ENCODE measurements around the gene ANXA11. TPM values are rescaled to one million over a fixed set of nuclear protein-coding genes. Genes with fewer than 3 reads are reported as not detected.

Gene ANXA11
- total and polyA plus RNA-seq, 12 donors = 39.0 to 249 (median 73.2) TPM

DNA sequence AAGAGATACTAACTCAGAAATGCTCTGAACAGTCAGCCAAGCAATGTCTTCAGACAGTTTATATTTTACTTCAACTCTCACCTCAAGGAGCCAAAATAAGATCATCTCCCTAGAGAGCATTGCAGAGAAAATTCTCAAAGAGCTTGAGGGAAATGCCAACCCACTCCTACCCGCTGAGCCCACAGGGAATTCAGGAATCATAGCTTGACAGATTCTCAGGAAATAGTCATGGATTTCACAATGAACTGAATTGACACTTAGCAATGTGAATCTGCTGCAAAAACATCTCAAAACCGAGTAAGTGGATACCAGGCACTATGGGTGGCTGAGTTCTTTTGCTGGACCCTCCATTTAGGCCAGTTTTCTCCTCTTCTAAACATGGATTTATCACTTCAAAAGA is 82.6 kb downstream of the ANXA11 start:
- no peaks in the 10 kb centered on the region for H3K4me1 ChIP-seq (replicated peaks in 1 of 2)
- no peak for TF ChIP-seq POLR2A (IDR thresholded peaks at IDR 0.05)
- TF ChIP-seq, protein P1, sequence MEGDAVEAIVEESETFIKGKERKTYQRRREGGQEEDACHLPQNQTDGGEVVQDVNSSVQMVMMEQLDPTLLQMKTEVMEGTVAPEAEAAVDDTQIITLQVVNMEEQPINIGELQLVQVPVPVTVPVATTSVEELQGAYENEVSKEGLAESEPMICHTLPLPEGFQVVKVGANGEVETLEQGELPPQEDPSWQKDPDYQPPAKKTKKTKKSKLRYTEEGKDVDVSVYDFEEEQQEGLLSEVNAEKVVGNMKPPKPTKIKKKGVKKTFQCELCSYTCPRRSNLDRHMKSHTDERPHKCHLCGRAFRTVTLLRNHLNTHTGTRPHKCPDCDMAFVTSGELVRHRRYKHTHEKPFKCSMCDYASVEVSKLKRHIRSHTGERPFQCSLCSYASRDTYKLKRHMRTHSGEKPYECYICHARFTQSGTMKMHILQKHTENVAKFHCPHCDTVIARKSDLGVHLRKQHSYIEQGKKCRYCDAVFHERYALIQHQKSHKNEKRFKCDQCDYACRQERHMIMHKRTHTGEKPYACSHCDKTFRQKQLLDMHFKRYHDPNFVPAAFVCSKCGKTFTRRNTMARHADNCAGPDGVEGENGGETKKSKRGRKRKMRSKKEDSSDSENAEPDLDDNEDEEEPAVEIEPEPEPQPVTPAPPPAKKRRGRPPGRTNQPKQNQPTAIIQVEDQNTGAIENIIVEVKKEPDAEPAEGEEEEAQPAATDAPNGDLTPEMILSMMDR (IDR thresholded peaks at IDR 0.05) = no peak
- no peaks in the 10 kb centered on the region for H3K9me3 ChIP-seq (replicated peaks in 1 of 3)
- no peaks in the 10 kb centered on the region for H3K27me3 ChIP-seq
- no peak overlapping the region for H3K4me3 ChIP-seq
- DNase-seq = no peak
- H3K36me3 ChIP-seq (replicated peaks in 1 of 2) = no peaks in the 10 kb centered on the region
- intact Hi-C loops (cut with DNase I) = no loop called here
- H3K27ac ChIP-seq = no peak overlapping the region
- 63 to 72% (median 69%) methylated on average over 2 of the region's 2 CpGs for WGBS, 4 donors

DNA sequence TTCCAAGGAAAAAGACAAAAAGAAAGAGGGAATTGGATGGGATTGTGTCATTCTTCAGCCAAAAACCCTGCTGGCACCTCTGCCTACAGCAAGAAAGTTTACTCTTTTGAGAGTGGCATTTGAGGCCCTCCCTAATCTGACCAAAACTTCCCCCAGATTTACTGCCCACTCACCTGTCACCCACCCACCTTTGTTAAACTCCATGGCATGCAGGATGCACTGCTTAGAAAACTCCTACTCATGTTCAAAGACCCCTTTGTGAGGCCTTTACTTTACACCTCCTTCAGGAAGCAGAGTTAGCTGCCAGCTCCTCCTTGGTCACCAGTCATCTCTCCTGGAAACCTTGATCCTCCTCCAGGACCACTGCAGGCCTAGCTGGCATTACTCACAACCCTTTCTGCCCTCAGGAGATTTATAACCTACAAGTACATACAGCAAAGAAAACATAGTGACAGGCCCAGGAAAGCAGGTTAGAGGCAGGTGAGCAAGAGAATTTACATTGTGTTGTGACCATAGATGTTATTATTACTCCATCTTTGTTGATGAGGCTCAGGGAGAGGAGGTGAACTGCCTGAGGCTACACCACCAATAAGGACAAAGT is 83.1 kb downstream of the ANXA11 start:
- intact Hi-C loops (cut with DNase I) = no loop called here
- no peak for DNase-seq
- no peaks in the 10 kb centered on the region for H3K27me3 ChIP-seq
- H3K27ac ChIP-seq = no peak overlapping the region
- H3K36me3 ChIP-seq (replicated peaks in 1 of 2) = no peaks in the 10 kb centered on the region
- no peaks in the 10 kb centered on the region for H3K4me1 ChIP-seq (replicated peaks in 1 of 2)
- no peak overlapping the region for H3K4me3 ChIP-seq
- no peaks in the 10 kb centered on the region for H3K9me3 ChIP-seq (replicated peaks in 1 of 3)
- TF ChIP-seq, protein P1 (IDR thresholded peaks at IDR 0.05) = no peak
- TF ChIP-seq POLR2A (IDR thresholded peaks at IDR 0.05) = no peak

DNA sequence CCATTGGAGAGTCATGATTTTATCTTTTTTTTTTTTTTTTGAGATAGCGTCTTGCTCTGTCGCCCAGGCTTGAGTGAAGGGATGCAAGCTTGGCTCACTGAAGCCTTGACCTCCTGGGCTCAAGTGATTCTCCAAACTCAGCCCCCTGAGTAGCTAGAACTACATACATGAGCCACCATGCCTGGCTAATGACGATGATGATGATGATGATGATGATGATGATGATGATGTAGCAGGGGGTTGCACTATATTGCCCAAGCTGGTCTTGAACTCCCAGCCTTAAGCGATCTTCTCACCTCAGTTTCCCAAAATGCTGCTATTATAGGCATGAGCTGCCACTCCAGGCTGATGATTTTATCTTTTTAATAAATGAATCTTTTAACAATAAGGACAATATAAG is 86.7 kb downstream of the ANXA11 start:
- Histone ChIP-seq H3K27me3 (no peaks in the 10 kb centered on the region), H3K4me3 (no peak overlapping the region), H3K36me3 (replicated peaks in 1 of 2) (no peaks in the 10 kb centered on the region), H3K4me1 (replicated peaks in 1 of 2) (no peaks in the 10 kb centered on the region), H3K27ac (no peak overlapping the region), H3K9me3 (replicated peaks in 1 of 3) (no peaks in the 10 kb centered on the region)
- TF ChIP-seq, protein P1 (IDR thresholded peaks at IDR 0.05) = no peak
- TF ChIP-seq POLR2A (IDR thresholded peaks at IDR 0.05) = no peak
- intact Hi-C loops (cut with DNase I) = no loop called here
- WGBS, 4 donors = 61 to 82% (median 77%) methylated on average over 4 of the region's 4 CpGs
- DNase-seq = no peak

DNA sequence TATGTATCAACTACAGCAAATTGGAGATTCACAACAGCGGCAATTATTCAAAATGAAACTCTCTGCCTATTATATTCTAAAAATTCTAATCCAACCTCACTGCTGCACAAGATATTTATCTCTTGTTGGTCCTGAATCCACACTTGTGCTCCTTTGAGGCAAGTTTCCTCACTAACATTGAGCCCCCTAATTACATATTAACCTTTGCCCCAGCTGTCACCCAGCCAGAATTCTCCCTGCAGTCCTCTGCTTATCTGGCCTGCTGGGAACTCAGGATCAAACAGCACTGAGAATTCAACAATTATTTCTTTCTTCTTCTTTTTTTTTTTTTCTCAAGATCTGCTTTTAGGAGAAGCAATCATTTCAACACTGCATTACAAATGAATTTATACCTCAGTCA is 94.4 kb downstream of the ANXA11 start:
- H3K9me3 ChIP-seq (replicated peaks in 1 of 3) = peaks cover 0 to 13% (median 0%) of the 10 kb centered on the region in 3 donors
- H3K27me3 ChIP-seq = no peaks in the 10 kb centered on the region
- no peaks in the 10 kb centered on the region for H3K4me1 ChIP-seq (replicated peaks in 1 of 2)
- intact Hi-C loops (cut with DNase I) = no loop called here
- WGBS, 4 donors = 81 to 100% (median 92%) methylated on average over 1 of the region's 1 CpG
- DNase-seq = no peak
- TF ChIP-seq, protein P1 (IDR thresholded peaks at IDR 0.05) = no peak
- no peak for TF ChIP-seq POLR2A (IDR thresholded peaks at IDR 0.05)
- H3K27ac ChIP-seq = peak overlapping the region in 1 of 5 donors; percentile 2
- no peak overlapping the region for H3K4me3 ChIP-seq
- H3K36me3 ChIP-seq (replicated peaks in 1 of 2) = no peaks in the 10 kb centered on the region
